Body of pancreas (tissue), 4 donors: ENCODE measurements around the gene UBTD1. TPM values are rescaled to one million over a fixed set of nuclear protein-coding genes. Genes with fewer than 3 reads are reported as not detected.
"Not testable (repeated sequence)": the region's sequence is repeated elsewhere in the genome, so short reads cannot be mapped to it uniquely, and the experiment has no call there.

ENCODE experiments used
- ATAC-seq: fragments of 150-250 bp; one replicate; pipeline ENCODE4 v1.9.1; 2016
- DNase-seq, 4 donors: peaks; one replicate each; pipeline ENCODE4 v3.0.0-alpha.2; 2019
- H3K27ac ChIP-seq, 4 donors: fragments of 200-600 bp; sonication (generic); 1 replicate in 3 of 4; 2 replicates in 1 of 4; pipeline versions ENCODE4 v1.5.1 to v1.6.1; 2016 to 2019; ENCODE audit warnings: mild to moderate bottlenecking in 1 of 4, mixed read lengths in 1 of 4, moderate library complexity in 1 of 4
- H3K27me3 ChIP-seq, 2 donors: fragments of 200-600 bp; sonication (generic); one replicate each; pipeline ENCODE4 v1.6.0; 2016; ENCODE audit warnings: mild to moderate bottlenecking in 1 of 2
- H3K36me3 ChIP-seq, 2 donors: fragments of 200-600 bp; sonication (generic); replicated peaks in 1 of 2; 2 replicates each; pipeline ENCODE4 v1.5.1; 2016; ENCODE audit warnings: low read depth in 2 of 2; ENCODE audit not compliant: insufficient read depth in 1 of 2
- H3K4me1 ChIP-seq: fragments of 200-600 bp; sonication (generic); one replicate; pipeline ENCODE4 v1.6.0; 2016
- H3K4me3 ChIP-seq, 2 donors: fragments of 200-600 bp; sonication (generic); 1 replicate in 1 of 2; 2 replicates in 1 of 2; pipeline ENCODE4 v1.5.1; 2016 to 2019
- H3K9me3 ChIP-seq, 3 donors: fragments of 200-600 bp; sonication (generic); 1 replicate in 2 of 3; 2 replicates in 1 of 3; pipeline ENCODE4 v1.5.1; 2016
- CTCF ChIP-seq, 7 experiments: fragments of 450-650 bp in 4 of 7; fragments of 200-600 bp in 3 of 7; sonication (generic) in 3 of 7; IDR thresholded peaks; one replicate each; pipeline ENCODE4 v1.5.1; 2016 to 2019; ENCODE audit warnings: antibody characterized with exemption in 7 of 7
- POLR2A ChIP-seq, 3 donors: fragments of 450-650 bp; IDR thresholded peaks; one replicate each; pipeline ENCODE4 v1.6.1; 2016; ENCODE audit warnings: antibody characterized with exemption in 3 of 3, mild to moderate bottlenecking in 2 of 3
- WGBS, 2 donors: methylation state at CpG; one replicate each; pipeline ENCODE4 v1.1.5; 2017; 5-methylcytosine and 5-hydroxymethylcytosine counted together
- intact Hi-C: fragments of 100-400 bp; cut with DNase I; formaldehyde crosslinking; loops from one replicate; pipeline ENCODE4 v1.15.1; 2023
- total RNA-seq, 2 donors: library from RNA; depleted of rRNA; stranded (reverse); fragments of >200 nt; gene quantifications; one replicate each; pipeline ENCODE4 v1.1.0, GENCODE V29; 2016

UBTD1 gene
- total RNA-seq, 2 donors from 2014 or later: 9.1 to 33.9 TPM

DNA sequence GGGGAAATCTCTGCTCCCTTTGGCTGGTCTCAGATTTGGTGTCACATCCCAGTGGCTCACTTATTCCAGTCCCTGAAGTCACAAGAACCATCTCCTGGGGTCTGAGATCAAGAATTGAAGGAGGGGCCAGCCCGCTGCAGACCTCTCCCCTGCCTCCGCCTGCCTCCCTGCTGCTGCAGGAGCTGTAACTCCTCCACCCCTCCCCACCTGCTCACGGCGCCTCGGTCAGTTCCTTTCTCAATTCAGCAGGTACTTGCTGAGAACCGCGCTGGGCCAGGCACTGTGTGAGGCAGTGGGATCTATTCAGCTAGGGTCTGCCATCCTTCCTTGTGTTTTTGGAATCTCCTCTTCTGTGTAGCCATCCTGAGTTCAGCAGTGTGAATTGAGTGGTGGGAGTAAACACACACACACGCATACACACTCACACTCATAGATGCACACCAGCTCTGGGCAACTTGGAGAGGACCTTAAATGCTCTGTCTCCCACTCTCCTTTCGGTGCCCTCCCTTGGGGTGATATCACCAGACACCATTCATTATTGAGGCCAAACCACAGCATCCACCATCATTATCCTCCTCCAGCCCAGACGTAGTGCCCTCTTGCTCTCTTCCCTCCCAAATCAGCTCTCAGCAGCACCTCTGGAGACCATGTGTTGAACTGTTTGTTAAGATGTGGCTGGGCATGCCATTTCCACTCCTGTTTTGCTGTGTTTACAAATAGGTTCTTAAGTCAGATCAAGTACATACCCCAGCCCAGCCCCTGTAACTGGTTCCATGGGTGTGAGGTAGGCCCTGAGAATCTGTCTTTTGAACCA, 51.8 kb downstream of the UBTD1 start:
- no peak for TF ChIP-seq POLR2A (IDR thresholded peaks at IDR 0.05)
- TF ChIP-seq CTCF (IDR thresholded peaks at IDR 0.05): no peak
- Histone ChIP-seq H3K4me3 (no peak overlapping the region), H3K36me3 (no peaks in the 10 kb centered on the region), H3K27me3 (no peaks in the 10 kb centered on the region), H3K27ac (peak overlapping the region in 1 of 4 donors; percentile 51), H3K9me3 (no peaks in the 10 kb centered on the region), H3K4me1 (peaks cover 5% of the 10 kb centered on the region)
- ATAC-seq (no peak), DNase-seq (no peak)
- WGBS, 2 donors: 77 to 88% methylated on average over 6 to 10 of the region's 10 CpGs
- intact Hi-C loops: loop anchor here (5.0 kb wide), 1 partner anchor 83 kb away; no protein-coding TSS in a partner anchor

DNA sequence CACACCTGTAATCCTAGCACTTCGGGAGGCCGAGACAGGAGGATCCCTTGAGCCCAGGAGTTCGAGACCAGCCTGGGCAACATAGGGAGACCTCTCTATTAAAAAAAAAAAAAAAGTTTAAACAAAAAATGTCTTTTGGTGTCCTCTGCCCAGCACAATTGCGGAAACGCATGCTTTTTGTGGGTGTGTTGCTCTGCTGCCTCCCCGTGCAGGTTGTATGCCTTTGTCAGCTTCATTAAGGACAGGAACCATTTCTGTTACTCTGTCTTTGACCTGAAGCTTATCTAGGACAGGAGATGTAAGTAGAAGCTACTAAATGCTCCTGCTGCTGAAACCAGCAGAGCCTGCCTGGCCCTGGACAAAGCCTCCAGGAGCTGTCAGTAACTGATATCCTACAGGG, 52.5 kb downstream of the UBTD1 start:
- DNase-seq: no peak

DNA sequence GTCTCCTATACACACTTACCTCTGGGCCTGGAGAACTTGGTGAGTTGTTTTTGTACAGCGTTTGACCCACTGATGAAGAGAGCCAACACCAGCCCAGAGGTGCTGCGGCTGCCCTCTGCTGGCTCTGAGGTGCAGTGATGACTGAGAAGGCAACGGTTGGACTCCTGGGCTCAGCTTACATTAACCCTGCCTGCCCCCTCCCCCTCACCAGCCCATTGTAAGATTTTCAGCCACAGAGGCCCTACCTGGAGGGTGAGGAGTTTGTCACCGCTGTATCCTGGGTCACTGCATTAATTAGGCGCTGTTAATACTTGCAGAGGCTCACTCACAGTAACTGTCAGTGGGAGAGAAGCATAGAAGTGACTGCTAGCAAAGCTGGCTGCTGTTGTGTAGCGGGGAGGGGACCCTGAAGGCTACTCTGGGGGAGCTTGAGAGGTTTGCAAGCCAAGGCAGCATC, 54.9 kb downstream of the UBTD1 start:
- H3K4me3 ChIP-seq: no peak overlapping the region
- TF ChIP-seq CTCF (IDR thresholded peaks at IDR 0.05) (peak; percentile 37 to 79 (median 71)), POLR2A (IDR thresholded peaks at IDR 0.05) (no peak)
- ATAC-seq: peak; percentile 87
- no peaks in the 10 kb centered on the region for H3K36me3 ChIP-seq
- peaks cover 5% of the 10 kb centered on the region for H3K4me1 ChIP-seq
- no peaks in the 10 kb centered on the region for H3K9me3 ChIP-seq
- H3K27me3 ChIP-seq: no peaks in the 10 kb centered on the region
- peak; percentile 65 to 75 (median 68) for DNase-seq
- intact Hi-C loops: loop anchor here (5.0 kb wide), 1 partner anchor 86 kb away; no protein-coding TSS in a partner anchor
- 17 to 22% methylated on average over 5 to 6 of the region's 6 CpGs for WGBS, 2 donors
- no peak overlapping the region for H3K27ac ChIP-seq

More for the DNA sequence above, 52.5 kb downstream of the UBTD1 start:
- Histone ChIP-seq H3K27me3 (no peaks in the 10 kb centered on the region), H3K27ac (no peak overlapping the region), H3K4me3 (no peak overlapping the region), H3K4me1 (peaks cover 5% of the 10 kb centered on the region), H3K9me3 (no peaks in the 10 kb centered on the region), H3K36me3 (no peaks in the 10 kb centered on the region)
- 91 to 94% methylated on average over 6 of the region's 6 CpGs for WGBS, 2 donors
- no peak for TF ChIP-seq POLR2A (IDR thresholded peaks at IDR 0.05)
- TF ChIP-seq CTCF (IDR thresholded peaks at IDR 0.05): no peak
- no peak for ATAC-seq
- intact Hi-C loops: loop anchor here (5.0 kb wide), 1 partner anchor 84 kb away; no protein-coding TSS in a partner anchor

DNA sequence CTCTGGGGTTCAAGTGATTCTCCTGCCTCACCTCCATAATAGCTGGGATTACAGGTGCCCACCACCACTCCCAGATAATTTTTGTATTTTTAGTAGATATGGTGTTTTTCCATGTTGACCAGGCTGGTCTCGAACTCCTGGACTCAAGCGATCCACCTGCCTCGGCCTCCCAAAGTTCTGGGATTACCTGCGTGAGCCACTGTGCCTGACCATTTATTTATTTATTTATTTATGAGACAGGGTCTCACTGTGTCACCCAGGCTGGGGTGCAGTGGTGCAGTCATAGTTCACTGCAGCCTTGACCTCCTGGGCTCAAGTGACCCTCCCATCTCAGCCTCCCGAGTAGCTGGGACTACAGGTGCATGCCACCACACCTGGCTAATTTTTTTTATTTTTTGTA, 55.6 kb downstream of the UBTD1 start:
- H3K4me1 ChIP-seq, H3K27me3 ChIP-seq, H3K9me3 ChIP-seq, DNase-seq, ATAC-seq, H3K4me3 ChIP-seq, H3K36me3 ChIP-seq, H3K27ac ChIP-seq: not testable (repeated sequence)
- WGBS, 2 donors: 86 to 98% methylated on average over 5 of the region's 5 CpGs
- intact Hi-C loops: loop anchor here (5.0 kb wide), 1 partner anchor 87 kb away; no protein-coding TSS in a partner anchor

GRCh38 chr10:97555541-97555940, 56.8 kb downstream of the UBTD1 start:
- H3K27me3 ChIP-seq, H3K27ac ChIP-seq, H3K9me3 ChIP-seq, DNase-seq, H3K4me3 ChIP-seq, intact Hi-C loops, ATAC-seq, H3K36me3 ChIP-seq, H3K4me1 ChIP-seq: not testable (repeated sequence)
- 91 to 97% methylated on average over 6 to 7 of the region's 10 CpGs for WGBS, 2 donors

DNA sequence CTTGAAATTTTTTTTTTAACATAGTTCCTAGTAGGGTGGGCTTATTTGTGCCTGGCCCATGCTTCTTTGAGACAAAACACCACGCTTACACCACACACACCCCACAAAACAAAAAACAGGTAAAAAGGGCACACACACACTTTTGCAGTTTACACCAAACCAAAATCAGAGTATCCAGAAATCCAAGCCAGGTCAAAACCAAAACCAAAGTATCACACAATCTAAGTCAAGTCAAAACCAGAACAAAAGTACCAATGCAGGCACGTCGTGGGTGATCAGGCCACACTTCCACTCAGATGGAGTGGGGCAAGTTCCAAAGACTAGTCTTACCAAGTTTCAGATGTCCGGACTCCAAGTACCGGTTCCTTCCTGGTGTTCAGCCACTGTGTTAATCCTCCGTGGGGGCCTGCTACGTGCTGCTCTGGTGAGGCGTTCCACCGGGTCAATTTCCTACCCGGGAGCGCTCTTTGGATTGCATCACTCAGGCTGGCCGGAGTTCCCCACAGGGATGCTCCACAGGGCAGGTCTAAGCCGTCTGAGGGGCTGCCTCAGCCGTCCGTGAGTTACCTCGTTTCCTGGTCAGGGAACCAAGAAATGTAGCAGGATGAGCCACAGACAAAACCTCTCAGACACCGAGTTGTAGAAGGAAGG, 62.1 kb downstream of the UBTD1 start:
- H3K36me3 ChIP-seq, H3K27me3 ChIP-seq, H3K4me3 ChIP-seq, H3K9me3 ChIP-seq, intact Hi-C loops, H3K4me1 ChIP-seq: not testable (repeated sequence)
- DNase-seq (peak in 2 of 4 donors; percentile 35 to 40), ATAC-seq (peak; percentile 56)
- 78 to 85% methylated on average over 15 to 16 of the region's 17 CpGs for WGBS, 2 donors
- H3K27ac ChIP-seq: peak overlapping the region; percentile 1 to 73 (median 46)

- H3K9me3 ChIP-seq, intact Hi-C loops, H3K27me3 ChIP-seq, H3K4me1 ChIP-seq, H3K4me3 ChIP-seq, ATAC-seq, H3K36me3 ChIP-seq, DNase-seq: not testable (repeated sequence)
- H3K27ac ChIP-seq: peak overlapping the region in 3 of 4 donors; percentile 32 to 73 (median 60)
- WGBS, 2 donors: 65 to 76% methylated on average over 12 of the region's 12 CpGs
Measured at GRCh38 chr10:97561386-97562077, 62.8 kb downstream of the UBTD1 start.

DNA sequence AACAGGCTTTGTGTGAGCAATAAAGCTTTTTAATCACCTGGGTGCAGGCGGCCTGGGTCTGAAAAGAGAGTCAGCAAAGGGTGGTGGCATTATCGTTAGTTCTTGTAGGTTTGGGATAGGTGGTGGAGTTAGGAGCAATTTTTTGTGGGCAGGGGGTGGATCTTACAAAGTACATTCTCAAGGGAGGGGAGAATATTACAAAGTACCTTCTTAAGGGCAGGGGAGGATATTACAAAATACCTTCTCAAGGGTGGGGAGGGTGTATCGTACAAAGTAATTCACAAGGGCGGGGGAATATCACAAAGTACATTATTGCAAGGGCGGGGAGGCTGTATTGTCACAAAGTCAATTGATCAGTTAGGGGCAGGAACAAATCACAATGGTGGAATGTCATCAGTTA, 63.6 kb downstream of the UBTD1 start:
- H3K27me3 ChIP-seq, H3K36me3 ChIP-seq, H3K4me3 ChIP-seq, H3K27ac ChIP-seq, H3K9me3 ChIP-seq, DNase-seq, ATAC-seq, H3K4me1 ChIP-seq, intact Hi-C loops: not testable (repeated sequence)
- 90 to 95% methylated on average over 5 of the region's 5 CpGs for WGBS, 2 donors
